HepG2 (cell line): Measurements from ENCODE around the gene BAMBI. TPM values are rescaled to one million over a fixed set of nuclear protein-coding genes. Genes with fewer than 3 reads are reported as not detected.
A peak's percentile ranks its signal among the peaks of the same experiment; 100 is the strongest.

Source experiments
- ATAC-seq: fragments of 200-7000 bp; cut with Tn5 transposase; 3 replicates; pipeline ENCODE4 v1.9.1; 2020; ENCODE audit warnings: mild to moderate bottlenecking, moderate library complexity
- BruUV-seq: library from RNA; stranded (reverse); fragments of 400-500 nt; replicated peaks from 2 replicates; lab custom pipeline; 2021; lab: Mats Ljungman, UMichigan
- CTCF ChIA-PET: fragments of 300-600 bp; formaldehyde crosslinking; extraction: SDS; loops from one replicate; lab custom pipeline; 2021; ENCODE audit warnings: low total read pairs, inconsistent platforms, low intra/inter-chr PET ratio; lab: Yijun Ruan, JAX
- POLR2A ChIA-PET: fragments of 350-600 bp; sonication (Branson Sonifier 250); formaldehyde crosslinking; loops from one replicate; lab custom pipeline; 2020; ENCODE audit warnings: antibody characterized with exemption, inconsistent platforms; lab: Yijun Ruan, JAX
- DNase-seq: peaks from one replicate; pipeline ENCODE4 v3.0.0-alpha.2; 2015; ENCODE audit warnings: low spot score
- FAIRE-seq: peaks from 3 replicates; lab custom pipeline; 2011; peaks lifted over from hg19 to GRCh38; lab: Jason Lieb, UNC
- H2AFZ ChIP-seq: one replicate; pipeline ENCODE4 v1.6.1; 2011; ENCODE audit warnings: low read length, inconsistent platforms
- H3K27ac ChIP-seq: fragments of 300-600 bp; 3 replicates; pipeline ENCODE4 v1.8.0; 2011; ENCODE audit warnings: mixed run types, mild to moderate bottlenecking, mixed read lengths, low read length, inconsistent platforms; ENCODE audit not compliant: insufficient read depth; ENCODE audit errors: extremely low read length
- H3K27me3 ChIP-seq, 2 experiments: fragments of 200-600 bp in 1 of 2; 2 replicates in 1 of 2; 3 replicates in 1 of 2; pipeline versions ENCODE4 v1.6.0 to v1.8.0; 2011; ENCODE audit warnings: low read length in 2 of 2, mild to moderate bottlenecking in 2 of 2, moderate library complexity in 2 of 2, inconsistent platforms in 1 of 2; ENCODE audit not compliant: insufficient read depth in 2 of 2, control insufficient read depth in 1 of 2
- H3K36me3 ChIP-seq, 2 experiments: fragments of 200-600 bp in 1 of 2; replicated peaks in 1 of 2; 2 replicates in 1 of 2; 3 replicates in 1 of 2; pipeline versions ENCODE4 v1.5.1 to v1.8.0; 2011; ENCODE audit warnings: low read length in 2 of 2, inconsistent platforms in 1 of 2; ENCODE audit not compliant: insufficient read depth in 2 of 2, control insufficient read depth in 1 of 2
- H3K4me1 ChIP-seq: 2 replicates; pipeline ENCODE4 v1.5.1; 2012; ENCODE audit warnings: low read length, inconsistent platforms; ENCODE audit not compliant: insufficient read depth
- H3K4me2 ChIP-seq: 2 replicates; pipeline ENCODE4 v1.6.0; 2011; ENCODE audit warnings: low read depth, low read length, inconsistent platforms
- H3K4me3 ChIP-seq, 3 experiments: fragments of 200-600 bp in 1 of 3; sonication (generic), shearing (Covaris generic) in 1 of 3; replicated peaks in 1 of 3; 2 replicates each; pipeline ENCODE4 v1.5.1; 2011 to 2016; ENCODE audit warnings: low read length in 3 of 3, inconsistent platforms in 2 of 3, low read depth in 2 of 3, mild to moderate bottlenecking in 2 of 3, control low read depth in 1 of 3, mixed read lengths in 1 of 3; ENCODE audit not compliant: insufficient read depth in 1 of 3
- H3K79me2 ChIP-seq: one replicate; pipeline ENCODE4 v1.6.1; 2011; ENCODE audit warnings: low read length, inconsistent platforms; ENCODE audit not compliant: insufficient read depth
- H3K9ac ChIP-seq: 2 replicates; pipeline ENCODE4 v1.6.0; 2011; ENCODE audit warnings: mild to moderate bottlenecking, low read depth, low read length, inconsistent platforms; ENCODE audit not compliant: insufficient read depth
- H3K9me3 ChIP-seq: 2 replicates; pipeline ENCODE4 v1.5.1; 2012; ENCODE audit warnings: mild to moderate bottlenecking, low read length
- H4K20me1 ChIP-seq: 2 replicates; pipeline ENCODE4 v1.6.0; 2011; ENCODE audit warnings: inconsistent platforms, mild to moderate bottlenecking, low read length, moderate library complexity; ENCODE audit not compliant: insufficient read depth
- CREB1 ChIP-seq, 2 experiments: fragments of 450-650 bp in 1 of 2; IDR thresholded peaks; 2 replicates each; pipeline ENCODE4 v1.6.1; 2016 to 2017; ENCODE audit warnings: control low read depth in 1 of 2, mild to moderate bottlenecking in 1 of 2, missing compliant biosample characterization in 1 of 2, missing genetic modification characterization in 1 of 2
- DNMT3B ChIP-seq: conservative IDR thresholded peaks from 2 replicates; pipeline ENCODE4 v1.6.1; 2016; ENCODE audit warnings: missing biosample characterization, control low read depth
- FOSL2 ChIP-seq: sonication (generic); formaldehyde crosslinking; IDR thresholded peaks from 2 replicates; pipeline ENCODE4 v1.4.0; 2020; ENCODE audit warnings: missing genetic modification reagents
- FOXP1 ChIP-seq, 2 experiments: fragments of 450-650 bp in 1 of 2; IDR thresholded peaks; 2 replicates each; pipeline ENCODE4 v1.6.1; 2017 to 2018; ENCODE audit warnings: antibody characterized with exemption in 1 of 2
- IRX3 ChIP-seq: sonication (generic); formaldehyde crosslinking; IDR thresholded peaks from 2 replicates; pipeline ENCODE4 v1.8.1; 2023; ENCODE audit warnings: mild to moderate bottlenecking, low read depth, missing genetic modification reagents, borderline replicate concordance
- RARA ChIP-seq: IDR thresholded peaks from 2 replicates; pipeline ENCODE4 v1.6.1; 2016; ENCODE audit warnings: missing genetic modification reagents, missing compliant biosample characterization
- XBP1 ChIP-seq: sonication (generic); formaldehyde crosslinking; IDR thresholded peaks from 2 replicates; pipeline ENCODE4 v1.5.0; 2020; ENCODE audit warnings: missing genetic modification reagents
- ZNF614 ChIP-seq: IDR thresholded peaks from 2 replicates; pipeline ENCODE4 v1.6.1; 2018; ENCODE audit warnings: missing biosample characterization, missing genetic modification reagents, inconsistent platforms, borderline replicate concordance
- WGBS: methylation state at CpG from one replicate; pipeline ENCODE4 v1.1.6; 2017; ENCODE audit warnings: low lambda C conversion rate; 5-methylcytosine and 5-hydroxymethylcytosine counted together
- in situ Hi-C: cut with HindIII; loops from 2 replicates; pipeline ENCODE4 v1.10.0; 2017; ENCODE audit warnings: low pct_unique_long_range_greater_than_20kb; ENCODE audit not compliant: extremely low pct_ligation_motif_present
- intact Hi-C: fragments of 100-400 bp; cut with micrococcal nuclease; formaldehyde crosslinking; loops from one replicate; pipeline ENCODE4 v1.10.0; 2022; ENCODE audit not compliant: unreplicated experiment
- polyA plus RNA-seq, 8 experiments: library from polyadenylated mRNA; depleted of rRNA in 3 of 8; stranded (reverse) in 7 of 8; unstranded in 1 of 8; fragments of >200 nt; fragmentation: Illumina TruSeq in 4 of 8; extraction: Trizol in 4 of 8; gene quantifications; 2 replicates each; pipeline versions ENCODE4 v1.2.1 to v1.2.3, GENCODE V29; 2011 to 2016; ENCODE audit warnings: low read depth in 4 of 8, missing spikeins in 1 of 8, mixed read lengths in 1 of 8; ENCODE audit not compliant: insufficient read depth in 1 of 8
- total RNA-seq, 5 experiments: library from RNA; depleted of rRNA; stranded (reverse); fragments of >200 nt; fragmentation: Illumina TruSeq; extraction: Trizol; gene quantifications; 2 replicates each; pipeline ENCODE4 v1.2.3, GENCODE V29; 2016; ENCODE audit warnings: low read depth in 1 of 5
- TF ChIP-seq, protein P1 (sequence below): sonication (generic); formaldehyde crosslinking; IDR thresholded peaks from 2 replicates; pipeline ENCODE4 v1.4.0; 2020; ENCODE audit warnings: mild to moderate bottlenecking, missing genetic modification reagents, borderline replicate concordance

The BAMBI gene
- total and polyA plus RNA-seq, 2 of the 13 experiments (the other 11 are each of a cell fraction or from before 2014, with no cell fraction given) = 12.0 to 23.6 TPM

DNA sequence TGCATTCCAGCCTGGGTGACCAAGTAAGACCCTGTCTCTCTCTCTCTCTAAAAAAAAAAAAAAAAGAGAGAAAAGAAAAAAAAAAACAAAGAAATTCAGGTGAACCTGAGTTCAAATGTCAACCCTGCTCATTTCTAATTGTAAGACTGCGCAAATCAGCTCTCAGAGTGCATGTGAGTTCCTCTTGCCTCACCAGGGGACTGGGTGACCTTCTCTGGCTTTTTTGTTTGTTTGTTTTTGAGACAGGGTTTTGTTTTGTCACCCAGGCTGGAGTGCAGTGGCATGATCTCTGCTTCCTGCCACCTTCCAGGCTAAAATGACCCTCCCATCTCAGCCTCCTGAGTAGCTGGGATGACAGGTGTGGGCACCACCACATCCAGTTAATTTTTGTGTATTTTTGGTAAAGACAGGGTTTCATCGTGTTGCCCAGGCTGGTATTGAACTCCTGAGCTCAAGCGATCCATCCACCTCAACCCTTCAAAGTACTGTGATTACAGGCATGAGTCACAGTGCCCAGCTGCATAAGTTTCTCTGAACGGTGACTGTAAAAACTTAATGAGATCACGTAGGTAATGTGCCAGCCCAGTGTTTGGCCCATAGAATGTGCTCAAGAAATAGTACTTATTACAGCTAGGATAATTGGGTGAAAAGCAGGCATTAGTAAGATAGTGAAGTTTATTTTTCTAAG lies 45.3 kb upstream of the BAMBI start:
- no peaks in the 10 kb centered on the region for H4K20me1 ChIP-seq
- CTCF ChIA-PET = no interaction called here
- no peak overlapping the region for H3K9ac ChIP-seq
- no peak overlapping the region for H3K4me2 ChIP-seq
- no TSS peak for BruUV-seq
- H3K36me3 ChIP-seq = no peaks in the 10 kb centered on the region
- no peak overlapping the region for H3K4me3 ChIP-seq
- H3K9me3 ChIP-seq = no peaks in the 10 kb centered on the region
- ATAC-seq (no peak), DNase-seq (peak; percentile 13), FAIRE-seq (peak; percentile 49)
- intact Hi-C loops = no loop called here
- 0 out of 2 replicates have a peak, but pooled peaks have one; percentile 2 for TF ChIP-seq CREB1 (IDR thresholded peaks at IDR 0.05)
- no peak for TF ChIP-seq CREB1 (CRISPR knock-in tag; IDR thresholded peaks at IDR 0.05)
- TF ChIP-seq IRX3 (CRISPR knock-in tag) = no peak
- TF ChIP-seq FOXP1 (IDR thresholded peaks at IDR 0.05) = no peak
- no peak for TF ChIP-seq FOXP1 (CRISPR knock-in tag; IDR thresholded peaks at IDR 0.05)
- TF ChIP-seq FOSL2 (CRISPR knock-in tag) = 0 out of 2 replicates have a peak, but pooled peaks have one; percentile 35
- TF ChIP-seq RARA (CRISPR knock-in tag) = 0 out of 2 replicates have a peak, but pooled peaks have one; percentile 23
- peak; percentile 98; the same call in 1 of the 2 replicates for TF ChIP-seq ZNF614
- 27% methylated on average over 5 of the region's 5 CpGs for WGBS
- no peak overlapping the region for H3K27ac ChIP-seq
- no peaks in the 10 kb centered on the region for H3K79me2 ChIP-seq
- peaks cover 21% of the 10 kb centered on the region for H3K4me1 ChIP-seq
- POLR2A ChIA-PET = no interaction called here
- in situ Hi-C loops = loop anchor here (10.0 kb wide), 1 partner anchor 673 kb away; no protein-coding TSS in a partner anchor
- H2AFZ ChIP-seq = no peak overlapping the region
- peaks cover 0 to 4% of the 10 kb centered on the region in 2 experiments; a peak in 1 of 5 replicates for H3K27me3 ChIP-seq

DNA sequence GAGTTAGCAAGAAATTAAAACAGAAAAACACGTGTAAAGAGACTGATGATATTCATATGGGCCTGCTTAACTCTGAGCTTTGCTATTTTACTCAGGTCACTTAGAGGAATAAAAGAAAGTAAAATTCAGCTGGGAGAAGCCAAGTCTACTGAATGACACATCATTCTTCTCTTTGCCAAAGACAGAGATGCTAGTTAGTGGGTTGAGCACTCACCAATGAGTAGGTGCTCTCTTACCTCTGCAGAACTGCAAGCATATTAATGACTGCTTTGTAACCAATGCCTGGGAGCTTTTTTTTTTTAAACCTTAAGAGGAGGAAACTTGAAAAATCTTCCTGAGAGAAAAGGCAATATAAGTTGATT lies 44.8 kb upstream of the BAMBI start:
- Histone ChIP-seq H3K79me2 (no peaks in the 10 kb centered on the region), H3K4me2 (no peak overlapping the region), H3K27me3 (peaks cover 0 to 4% of the 10 kb centered on the region in 2 experiments; a peak in 1 of 5 replicates), H4K20me1 (no peaks in the 10 kb centered on the region), H2AFZ (no peak overlapping the region), H3K9ac (no peak overlapping the region), H3K4me3 (no peak overlapping the region), H3K36me3 (no peaks in the 10 kb centered on the region), H3K9me3 (no peaks in the 10 kb centered on the region), H3K27ac (no peak overlapping the region), H3K4me1 (peaks cover 21% of the 10 kb centered on the region)
- ATAC-seq = no peak
- FAIRE-seq = no peak
- in situ Hi-C loops (loop anchor here (10.0 kb wide), 1 partner anchor 672 kb away; no protein-coding TSS in a partner anchor), intact Hi-C loops (no loop called here)
- BruUV-seq = no TSS peak
- ChIA-PET CTCF (no interaction called here), POLR2A (no interaction called here)
- DNase-seq = no peak
- WGBS = 76% methylated on average over 1 of the region's 1 CpG
- TF ChIP-seq XBP1 (no peak), DNMT3B (CRISPR knock-in tag) (no peak)
- TF ChIP-seq, protein P1, sequence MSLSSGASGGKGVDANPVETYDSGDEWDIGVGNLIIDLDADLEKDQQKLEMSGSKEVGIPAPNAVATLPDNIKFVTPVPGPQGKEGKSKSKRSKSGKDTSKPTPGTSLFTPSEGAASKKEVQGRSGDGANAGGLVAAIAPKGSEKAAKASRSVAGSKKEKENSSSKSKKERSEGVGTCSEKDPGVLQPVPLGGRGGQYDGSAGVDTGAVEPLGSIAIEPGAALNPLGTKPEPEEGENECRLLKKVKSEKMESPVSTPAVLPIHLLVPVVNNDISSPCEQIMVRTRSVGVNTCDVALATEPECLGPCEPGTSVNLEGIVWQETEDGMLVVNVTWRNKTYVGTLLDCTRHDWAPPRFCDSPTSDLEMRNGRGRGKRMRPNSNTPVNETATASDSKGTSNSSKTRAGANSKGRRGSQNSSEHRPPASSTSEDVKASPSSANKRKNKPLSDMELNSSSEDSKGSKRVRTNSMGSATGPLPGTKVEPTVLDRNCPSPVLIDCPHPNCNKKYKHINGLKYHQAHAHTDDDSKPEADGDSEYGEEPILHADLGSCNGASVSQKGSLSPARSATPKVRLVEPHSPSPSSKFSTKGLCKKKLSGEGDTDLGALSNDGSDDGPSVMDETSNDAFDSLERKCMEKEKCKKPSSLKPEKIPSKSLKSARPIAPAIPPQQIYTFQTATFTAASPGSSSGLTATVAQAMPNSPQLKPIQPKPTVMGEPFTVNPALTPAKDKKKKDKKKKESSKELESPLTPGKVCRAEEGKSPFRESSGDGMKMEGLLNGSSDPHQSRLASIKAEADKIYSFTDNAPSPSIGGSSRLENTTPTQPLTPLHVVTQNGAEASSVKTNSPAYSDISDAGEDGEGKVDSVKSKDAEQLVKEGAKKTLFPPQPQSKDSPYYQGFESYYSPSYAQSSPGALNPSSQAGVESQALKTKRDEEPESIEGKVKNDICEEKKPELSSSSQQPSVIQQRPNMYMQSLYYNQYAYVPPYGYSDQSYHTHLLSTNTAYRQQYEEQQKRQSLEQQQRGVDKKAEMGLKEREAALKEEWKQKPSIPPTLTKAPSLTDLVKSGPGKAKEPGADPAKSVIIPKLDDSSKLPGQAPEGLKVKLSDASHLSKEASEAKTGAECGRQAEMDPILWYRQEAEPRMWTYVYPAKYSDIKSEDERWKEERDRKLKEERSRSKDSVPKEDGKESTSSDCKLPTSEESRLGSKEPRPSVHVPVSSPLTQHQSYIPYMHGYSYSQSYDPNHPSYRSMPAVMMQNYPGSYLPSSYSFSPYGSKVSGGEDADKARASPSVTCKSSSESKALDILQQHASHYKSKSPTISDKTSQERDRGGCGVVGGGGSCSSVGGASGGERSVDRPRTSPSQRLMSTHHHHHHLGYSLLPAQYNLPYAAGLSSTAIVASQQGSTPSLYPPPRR (CRISPR knock-in tag) = no peak
